Activated T-cell treated with anti-CD3 and anti-CD28 coated beads, Interleukin-2, amount 50 U/mL, for 24 hours (primary cell): ENCODE results near the gene DDAH1.
A peak's percentile ranks its signal among the peaks of the same experiment; 100 is the strongest.

Source experiments
- DNase-seq: peaks from one replicate; pipeline ENCODE4 v3.0.0-alpha.2; 2020
- H3K27ac Mint-ChIP-seq: 2 replicates; pipeline ENCODE4 v1.8.0; 2020; ENCODE audit warnings: mild to moderate bottlenecking, mixed read lengths
- H3K27me3 Mint-ChIP-seq: 2 replicates; pipeline ENCODE4 v1.8.0; 2020; ENCODE audit warnings: mixed read lengths
- H3K36me3 Mint-ChIP-seq: 2 replicates; pipeline ENCODE4 v1.8.0; 2020; ENCODE audit warnings: low read depth, mixed read lengths
- H3K4me1 Mint-ChIP-seq: 2 replicates; pipeline ENCODE4 v1.8.0; 2020; ENCODE audit warnings: low read depth, mixed read lengths
- H3K4me3 Mint-ChIP-seq: 2 replicates; pipeline ENCODE4 v1.8.0; 2020; ENCODE audit warnings: mild to moderate bottlenecking, moderate library complexity, mixed read lengths
- H3K9me3 Mint-ChIP-seq: 2 replicates; pipeline ENCODE4 v1.8.0; 2020; ENCODE audit warnings: mixed read lengths

DDAH1 gene

GRCh38 chr1:85297855-85298629 lies 166.9 kb downstream of the DDAH1 start:
- Mint-ChIP-seq H3K9me3 (no peaks in the 10 kb centered on the region), H3K27me3 (peaks cover 60% of the 10 kb centered on the region), H3K27ac (peak overlapping the region; percentile 89), H3K4me3 (peak overlapping the region; percentile 30), H3K4me1 (peaks cover 35% of the 10 kb centered on the region), H3K36me3 (no peaks in the 10 kb centered on the region)
- peak; percentile 75 for DNase-seq

GRCh38 chr1:85297538-85297854 lies 167.5 kb downstream of the DDAH1 start:
- H3K27me3 Mint-ChIP-seq: peaks cover 59% of the 10 kb centered on the region
- no peaks in the 10 kb centered on the region for H3K36me3 Mint-ChIP-seq
- H3K9me3 Mint-ChIP-seq: no peaks in the 10 kb centered on the region
- H3K4me3 Mint-ChIP-seq: peak overlapping the region; percentile 23
- peak overlapping the region; percentile 89 for H3K27ac Mint-ChIP-seq
- no peak for DNase-seq
- peaks cover 35% of the 10 kb centered on the region for H3K4me1 Mint-ChIP-seq

- no peak for DNase-seq
- H3K4me1 Mint-ChIP-seq: peaks cover 35% of the 10 kb centered on the region
- peaks cover 58% of the 10 kb centered on the region for H3K27me3 Mint-ChIP-seq
- no peaks in the 10 kb centered on the region for H3K36me3 Mint-ChIP-seq
- no peaks in the 10 kb centered on the region for H3K9me3 Mint-ChIP-seq
- H3K4me3 Mint-ChIP-seq: no peak overlapping the region
- peak overlapping the region; percentile 69 for H3K27ac Mint-ChIP-seq
Measured at GRCh38 chr1:85296980-85297379, 168.0 kb downstream of the DDAH1 start.

- H3K4me1 Mint-ChIP-seq: peaks cover 35% of the 10 kb centered on the region
- DNase-seq: no peak
- no peaks in the 10 kb centered on the region for H3K9me3 Mint-ChIP-seq
- H3K27me3 Mint-ChIP-seq: peaks cover 56% of the 10 kb centered on the region
- no peak overlapping the region for H3K4me3 Mint-ChIP-seq
- H3K36me3 Mint-ChIP-seq: no peaks in the 10 kb centered on the region
- H3K27ac Mint-ChIP-seq: no peak overlapping the region
Measured at GRCh38 chr1:85295654-85296053, 169.3 kb downstream of the DDAH1 start.

GRCh38 chr1:85295006-85295431 lies 169.9 kb downstream of the DDAH1 start:
- H3K4me1 Mint-ChIP-seq: peaks cover 42% of the 10 kb centered on the region
- H3K36me3 Mint-ChIP-seq: no peaks in the 10 kb centered on the region
- no peak for DNase-seq
- H3K4me3 Mint-ChIP-seq: no peak overlapping the region
- no peaks in the 10 kb centered on the region for H3K9me3 Mint-ChIP-seq
- peaks cover 55% of the 10 kb centered on the region for H3K27me3 Mint-ChIP-seq
- H3K27ac Mint-ChIP-seq: no peak overlapping the region

- H3K27me3 Mint-ChIP-seq: peaks cover 35% of the 10 kb centered on the region
- no peaks in the 10 kb centered on the region for H3K36me3 Mint-ChIP-seq
- H3K4me1 Mint-ChIP-seq: peaks cover 22% of the 10 kb centered on the region
- H3K9me3 Mint-ChIP-seq: no peaks in the 10 kb centered on the region
- no peak overlapping the region for H3K27ac Mint-ChIP-seq
- no peak overlapping the region for H3K4me3 Mint-ChIP-seq
- no peak for DNase-seq
Measured at GRCh38 chr1:85290826-85291225, 174.1 kb downstream of the DDAH1 start.

- Mint-ChIP-seq H3K9me3 (no peaks in the 10 kb centered on the region), H3K4me3 (no peak overlapping the region), H3K36me3 (no peaks in the 10 kb centered on the region), H3K4me1 (peaks cover 18% of the 10 kb centered on the region), H3K27ac (peak overlapping the region; percentile 6), H3K27me3 (peaks cover 31% of the 10 kb centered on the region)
- DNase-seq: no peak
Measured at GRCh38 chr1:85289848-85290335, 175.1 kb downstream of the DDAH1 start.

GRCh38 chr1:85289207-85289847 lies 175.6 kb downstream of the DDAH1 start:
- H3K27me3 Mint-ChIP-seq: peaks cover 29% of the 10 kb centered on the region
- peak overlapping the region; percentile 6 for H3K27ac Mint-ChIP-seq
- H3K36me3 Mint-ChIP-seq: no peaks in the 10 kb centered on the region
- no peak overlapping the region for H3K4me3 Mint-ChIP-seq
- H3K4me1 Mint-ChIP-seq: peaks cover 14% of the 10 kb centered on the region
- DNase-seq: no peak
- H3K9me3 Mint-ChIP-seq: no peaks in the 10 kb centered on the region

GRCh38 chr1:85284202-85284601 lies 180.8 kb downstream of the DDAH1 start:
- H3K36me3 Mint-ChIP-seq: no peaks in the 10 kb centered on the region
- no peak overlapping the region for H3K27ac Mint-ChIP-seq
- peaks cover 17% of the 10 kb centered on the region for H3K27me3 Mint-ChIP-seq
- H3K9me3 Mint-ChIP-seq: no peaks in the 10 kb centered on the region
- DNase-seq: no peak
- H3K4me3 Mint-ChIP-seq: no peak overlapping the region
- H3K4me1 Mint-ChIP-seq: peaks cover 6% of the 10 kb centered on the region

GRCh38 chr1:85283475-85284199 lies 181.3 kb downstream of the DDAH1 start:
- DNase-seq: no peak
- Mint-ChIP-seq H3K27me3 (peaks cover 17% of the 10 kb centered on the region), H3K27ac (no peak overlapping the region), H3K9me3 (no peaks in the 10 kb centered on the region), H3K4me1 (peaks cover 12% of the 10 kb centered on the region), H3K36me3 (no peaks in the 10 kb centered on the region), H3K4me3 (no peak overlapping the region)

- Mint-ChIP-seq H3K36me3 (no peaks in the 10 kb centered on the region), H3K27me3 (peaks cover 17% of the 10 kb centered on the region)
Measured at GRCh38 chr1:85282424-85282823, 182.5 kb downstream of the DDAH1 start.

GRCh38 chr1:85280636-85281035 lies 184.3 kb downstream of the DDAH1 start:
- Mint-ChIP-seq H3K27me3 (peaks cover 17% of the 10 kb centered on the region), H3K9me3 (no peaks in the 10 kb centered on the region)
- DNase-seq: no peak

More at GRCh38 chr1:85282424-85282823, 182.5 kb downstream of the DDAH1 start:
- no peaks in the 10 kb centered on the region for H3K9me3 Mint-ChIP-seq
- H3K4me1 Mint-ChIP-seq: peaks cover 13% of the 10 kb centered on the region
- H3K4me3 Mint-ChIP-seq: no peak overlapping the region
- H3K27ac Mint-ChIP-seq: no peak overlapping the region
- no peak for DNase-seq

GRCh38 chr1:85279458-85280080 lies 185.4 kb downstream of the DDAH1 start:
- H3K4me1 Mint-ChIP-seq: peaks cover 28% of the 10 kb centered on the region
- H3K36me3 Mint-ChIP-seq: peaks cover 13% of the 10 kb centered on the region
- H3K4me3 Mint-ChIP-seq: no peak overlapping the region
- no peaks in the 10 kb centered on the region for H3K9me3 Mint-ChIP-seq
- no peak overlapping the region for H3K27ac Mint-ChIP-seq
- H3K27me3 Mint-ChIP-seq: peaks cover 17% of the 10 kb centered on the region
- no peak for DNase-seq

More at GRCh38 chr1:85280636-85281035, 184.3 kb downstream of the DDAH1 start:
- H3K27ac Mint-ChIP-seq: no peak overlapping the region
- H3K4me1 Mint-ChIP-seq: peaks cover 17% of the 10 kb centered on the region
- H3K4me3 Mint-ChIP-seq: no peak overlapping the region
- peaks cover 3% of the 10 kb centered on the region for H3K36me3 Mint-ChIP-seq

GRCh38 chr1:85278853-85279314 lies 186.1 kb downstream of the DDAH1 start:
- Mint-ChIP-seq H3K4me1 (peaks cover 35% of the 10 kb centered on the region), H3K36me3 (peaks cover 19% of the 10 kb centered on the region), H3K9me3 (no peaks in the 10 kb centered on the region), H3K27ac (peak overlapping the region; percentile 9), H3K4me3 (no peak overlapping the region), H3K27me3 (peaks cover 17% of the 10 kb centered on the region)
- no peak for DNase-seq
